ACHN (cell line): Measurements from ENCODE around the gene SLC25A14.
"Not testable (repeated sequence)": the region's sequence is repeated elsewhere in the genome, so short reads cannot be mapped to it uniquely, and the experiment has no call there.

Experiments used
- DNase-seq: peaks from one replicate; pipeline ENCODE4 v3.0.0-alpha.2; 2015
- in situ Hi-C: cut with HindIII; loops from 2 replicates; pipeline ENCODE4 v1.10.0; 2017; ENCODE audit warnings: low sequenced_read_pairs, low pct_ligation_motif_present, low pct_unique_long_range_greater_than_20kb

SLC25A14 gene

GRCh38 chrX:130352050-130352449 lies 12.3 kb downstream of the SLC25A14 start:
- in situ Hi-C loops, DNase-seq: not testable (repeated sequence)

- in situ Hi-C loops: no loop called here
Measured at GRCh38 chrX:130376077-130376476, 36.4 kb downstream of the SLC25A14 start.

GRCh38 chrX:130378024-130378669 lies 38.4 kb downstream of the SLC25A14 start:
- in situ Hi-C loops: no loop called here

More at GRCh38 chrX:130376077-130376476, 36.4 kb downstream of the SLC25A14 start:
- DNase-seq: no peak

GRCh38 chrX:130385520-130385919 lies 45.8 kb downstream of the SLC25A14 start, which contains the start of gene GPR119:
GPR119 (minus strand) TSS chrX:130385674; CDS start chrX:130385447, 227 bp downstream.
- no peak for DNase-seq

More at GRCh38 chrX:130378024-130378669, 38.4 kb downstream of the SLC25A14 start:
- no peak for DNase-seq

GRCh38 chrX:130386408-130386808 lies 46.7 kb downstream of the SLC25A14 start:
- in situ Hi-C loops: no loop called here
- DNase-seq: no peak

More at GRCh38 chrX:130385520-130385919, 45.8 kb downstream of the SLC25A14 start, which contains the start of gene GPR119:
- in situ Hi-C loops: no loop called here

- in situ Hi-C loops: no loop called here
- peak; percentile 41 for DNase-seq
Measured at GRCh38 chrX:130393451-130394074, 53.8 kb downstream of the SLC25A14 start.

GRCh38 chrX:130395341-130395740 lies 55.6 kb downstream of the SLC25A14 start:
- no peak for DNase-seq

GRCh38 chrX:130401415-130402207 lies 61.9 kb downstream of the SLC25A14 start, which contains the start of gene RBMX2:
RBMX2 (plus strand) TSS chrX:130401987; CDS start chrX:130402033, 46 bp downstream.
- in situ Hi-C loops: no loop called here
- peak; percentile 67 for DNase-seq

More at GRCh38 chrX:130395341-130395740, 55.6 kb downstream of the SLC25A14 start:
- in situ Hi-C loops: no loop called here

- in situ Hi-C loops: no loop called here
Measured at GRCh38 chrX:130402208-130402684, 62.5 kb downstream of the SLC25A14 start.

GRCh38 chrX:130413415-130413814 lies 73.7 kb downstream of the SLC25A14 start:
- in situ Hi-C loops: no loop called here
- no peak for DNase-seq

More at GRCh38 chrX:130402208-130402684, 62.5 kb downstream of the SLC25A14 start:
- no peak for DNase-seq

- DNase-seq: no peak
- in situ Hi-C loops: no loop called here
Measured at GRCh38 chrX:130414800-130415199, 75.1 kb downstream of the SLC25A14 start.

GRCh38 chrX:130415201-130415600 lies 75.5 kb downstream of the SLC25A14 start:
- no peak for DNase-seq
- in situ Hi-C loops: no loop called here

- no peak for DNase-seq
- in situ Hi-C loops: no loop called here
Measured at GRCh38 chrX:130416785-130417184, 77.1 kb downstream of the SLC25A14 start.

GRCh38 chrX:130418066-130418465 lies 78.3 kb downstream of the SLC25A14 start:
- no peak for DNase-seq
- in situ Hi-C loops: no loop called here

- in situ Hi-C loops: no loop called here
- no peak for DNase-seq
Measured at GRCh38 chrX:130418740-130419139, 79.0 kb downstream of the SLC25A14 start.

GRCh38 chrX:130419263-130419662 lies 79.5 kb downstream of the SLC25A14 start:
- in situ Hi-C loops: no loop called here
- no peak for DNase-seq
